ENCODE results near the gene EEFSEC.

EEFSEC gene

DNA sequence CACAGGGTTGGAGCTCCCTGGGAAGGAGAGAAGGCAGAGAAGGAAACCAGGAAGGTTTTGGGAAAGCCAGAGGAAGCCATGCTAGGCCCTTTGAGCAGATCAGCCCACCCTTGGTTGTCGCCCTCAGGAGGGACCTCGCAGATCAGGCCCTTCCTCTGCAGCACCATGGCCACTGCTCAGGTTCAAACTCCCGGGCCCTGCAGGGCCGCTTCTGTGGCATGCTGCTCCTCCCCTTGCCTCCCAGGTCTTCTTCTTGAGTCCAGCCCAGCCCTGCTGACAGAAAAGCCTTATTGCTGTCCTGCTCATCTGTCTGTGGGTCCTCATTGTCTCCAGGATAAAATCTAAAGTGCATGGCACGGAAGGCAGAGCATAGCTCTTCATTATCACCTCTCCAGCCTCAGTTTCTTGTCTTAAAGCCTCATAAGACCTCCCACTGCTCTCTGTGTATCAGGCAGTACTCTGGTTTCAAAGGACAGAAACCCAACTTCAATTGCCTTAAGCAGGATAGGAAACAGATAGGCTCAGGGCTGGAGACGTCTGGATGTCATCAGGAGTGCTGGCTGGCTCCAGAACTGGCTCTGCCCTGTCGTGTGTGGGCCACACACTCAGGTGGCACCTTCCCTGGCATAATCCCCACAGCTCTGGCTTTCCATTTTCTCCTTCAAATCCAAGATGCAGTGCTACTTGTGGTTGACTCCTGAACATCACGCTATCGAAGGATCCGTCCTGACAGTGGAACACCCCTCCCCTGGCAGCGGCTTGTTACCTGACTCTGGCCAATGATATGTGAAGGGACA lies 118.5 kb downstream of the EEFSEC start:
- DNase-seq (ENCODE audit: low read depth in 3 of 3): no peak

DNA sequence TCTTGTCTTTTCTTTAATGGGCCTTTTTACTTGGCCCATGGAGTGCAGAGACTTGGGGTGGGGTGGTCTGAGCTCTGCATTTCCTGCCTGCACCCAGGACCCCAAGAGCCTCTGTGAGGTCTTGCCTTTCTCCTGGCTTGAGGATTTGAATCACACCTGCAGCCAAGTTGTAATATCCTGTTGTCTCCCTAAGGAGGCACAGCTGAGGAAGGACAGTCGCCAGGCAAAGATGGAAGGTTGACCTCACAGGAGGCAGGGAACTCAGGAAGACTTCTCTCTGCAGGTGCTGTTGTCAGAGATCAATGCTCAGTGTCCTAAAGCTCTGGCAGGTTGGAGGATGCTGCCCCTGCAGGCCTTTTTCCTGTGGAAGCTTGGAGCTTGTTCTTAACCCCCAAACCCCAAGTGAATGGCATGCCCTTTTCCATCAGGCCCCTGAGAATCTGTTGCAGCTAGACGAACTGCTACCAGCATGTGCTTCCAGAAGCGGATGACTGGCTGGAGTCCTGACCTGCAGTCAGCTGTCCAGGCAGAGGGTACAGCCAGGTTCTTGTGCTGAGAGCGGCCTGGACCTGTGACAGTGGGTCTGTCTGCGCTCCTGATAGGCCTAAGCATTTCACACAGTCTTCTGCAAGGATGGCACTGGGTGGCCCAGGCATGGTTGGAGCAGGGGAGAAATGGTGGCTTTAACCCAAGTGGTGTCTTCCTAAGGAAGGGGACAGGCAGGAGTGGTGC lies 120.0 kb downstream of the EEFSEC start:
- no peak for DNase-seq (ENCODE audit: low read depth in 3 of 3)

DNA sequence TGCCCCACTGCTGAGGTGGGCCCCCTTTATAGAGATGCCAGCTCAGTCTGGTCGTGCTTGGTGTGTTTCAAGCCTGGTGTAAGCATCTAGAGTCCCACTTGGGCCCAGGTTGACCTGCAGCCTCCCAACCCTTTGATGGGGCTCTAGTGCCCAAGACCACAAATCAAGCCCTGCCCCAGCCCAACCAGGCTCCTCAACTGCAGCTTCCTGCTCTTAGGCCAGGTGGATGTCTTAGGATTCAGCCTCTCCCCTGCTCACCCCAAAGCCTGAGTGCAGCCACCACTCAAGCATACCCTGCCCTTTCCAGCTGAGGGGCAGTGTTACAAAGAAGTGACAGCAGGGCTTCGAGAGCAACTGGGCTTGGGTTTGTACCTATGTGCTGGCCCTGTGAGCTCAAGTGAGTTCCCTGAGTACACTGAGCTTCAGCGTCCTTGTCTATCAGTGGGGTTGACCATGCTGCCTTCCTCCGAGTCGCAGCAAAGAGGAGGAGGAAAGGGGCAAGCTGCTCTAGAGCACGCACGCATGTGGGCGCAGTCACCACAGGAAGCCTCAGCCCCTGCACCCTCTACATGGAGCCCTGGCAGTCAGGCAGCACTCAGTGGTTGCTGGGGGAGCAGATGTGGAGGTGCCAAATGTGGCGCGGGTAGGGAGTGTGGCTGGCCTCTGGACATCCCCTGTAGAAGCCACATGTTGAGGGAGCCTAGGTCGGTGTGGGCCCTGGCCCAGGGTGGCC lies 120.7 kb downstream of the EEFSEC start:
- no peak for DNase-seq (ENCODE audit: low read depth in 3 of 3)

DNA sequence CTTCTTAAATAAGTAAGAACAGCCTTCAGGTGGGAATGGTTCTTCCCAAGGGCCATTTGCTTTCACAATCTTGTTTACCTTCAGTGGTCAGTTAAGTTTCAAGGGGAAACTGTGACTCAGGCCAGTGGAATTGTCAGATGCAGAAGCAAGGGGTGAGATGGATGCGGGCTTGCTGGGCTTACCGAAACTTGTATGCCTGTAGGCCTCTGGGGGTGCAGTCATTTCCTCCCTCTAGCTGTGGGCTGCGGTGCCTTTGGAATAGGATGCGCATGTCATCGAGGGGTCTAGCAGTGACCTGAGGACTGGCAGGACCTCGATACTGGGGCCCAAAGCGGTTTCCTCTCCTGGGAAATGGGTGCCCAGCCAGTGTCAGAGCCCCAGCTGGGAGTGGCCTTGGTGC lies 121.6 kb downstream of the EEFSEC start:
- no peak for DNase-seq (ENCODE audit: low read depth in 3 of 3)

DNA sequence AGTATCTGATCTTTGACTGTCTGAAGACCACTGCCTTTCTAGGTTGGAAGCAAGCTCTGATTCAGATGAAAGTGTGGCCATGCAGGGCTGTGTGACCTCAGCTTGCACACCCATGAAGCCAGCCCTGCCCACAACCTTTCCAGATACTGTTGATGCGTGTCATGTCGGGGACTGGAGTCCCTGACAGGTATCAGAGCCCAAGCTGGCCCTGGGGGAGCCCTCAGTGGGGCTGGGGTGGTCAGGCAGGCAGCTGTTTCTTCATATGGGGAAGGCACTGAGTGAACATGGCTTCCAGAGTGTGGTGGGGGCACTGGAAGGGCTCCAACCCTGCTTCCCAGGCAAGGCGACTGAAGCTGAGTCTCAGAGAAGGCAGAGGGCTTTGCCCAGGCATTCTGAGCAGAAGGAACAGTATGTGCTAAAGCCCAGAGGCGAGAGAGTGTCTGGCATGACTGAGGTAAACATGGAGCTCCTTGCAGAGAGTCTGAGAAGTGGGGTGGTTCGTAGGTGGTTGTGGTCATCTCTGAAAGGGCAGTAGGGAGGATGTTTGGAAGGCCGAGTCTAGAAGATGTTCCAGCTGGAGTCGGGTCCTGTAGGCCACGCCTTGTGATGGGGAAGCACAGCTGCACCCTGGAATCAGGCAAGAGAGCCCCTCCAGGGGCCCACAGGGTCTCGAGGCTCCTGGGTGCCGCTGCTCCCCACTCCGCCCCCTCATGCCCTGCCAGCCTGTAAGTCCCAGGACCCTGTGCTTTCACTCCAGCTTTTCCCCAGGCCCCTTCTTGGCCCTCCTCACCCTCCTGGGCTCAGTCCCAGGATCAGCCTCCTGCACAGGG lies 122.2 kb downstream of the EEFSEC start:
- DNase-seq (ENCODE audit: low read depth in 3 of 3): no peak

DNA sequence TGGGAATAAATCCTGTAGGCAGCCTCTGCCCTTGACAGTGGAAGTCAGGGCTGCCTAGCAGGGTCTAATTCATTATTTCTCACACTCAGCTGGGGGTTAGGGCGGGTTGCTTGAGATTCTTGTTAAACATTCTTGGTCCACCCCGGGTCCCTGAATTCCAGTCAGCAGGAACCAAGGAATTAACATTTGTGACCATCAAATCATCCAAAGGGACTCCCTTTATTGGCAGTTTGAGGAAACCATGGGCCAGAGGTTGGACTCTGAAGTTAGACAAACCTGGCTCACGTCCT lies 122.8 kb downstream of the EEFSEC start:
- DNase-seq (ENCODE audit: low read depth in 3 of 3): no peak

DNA sequence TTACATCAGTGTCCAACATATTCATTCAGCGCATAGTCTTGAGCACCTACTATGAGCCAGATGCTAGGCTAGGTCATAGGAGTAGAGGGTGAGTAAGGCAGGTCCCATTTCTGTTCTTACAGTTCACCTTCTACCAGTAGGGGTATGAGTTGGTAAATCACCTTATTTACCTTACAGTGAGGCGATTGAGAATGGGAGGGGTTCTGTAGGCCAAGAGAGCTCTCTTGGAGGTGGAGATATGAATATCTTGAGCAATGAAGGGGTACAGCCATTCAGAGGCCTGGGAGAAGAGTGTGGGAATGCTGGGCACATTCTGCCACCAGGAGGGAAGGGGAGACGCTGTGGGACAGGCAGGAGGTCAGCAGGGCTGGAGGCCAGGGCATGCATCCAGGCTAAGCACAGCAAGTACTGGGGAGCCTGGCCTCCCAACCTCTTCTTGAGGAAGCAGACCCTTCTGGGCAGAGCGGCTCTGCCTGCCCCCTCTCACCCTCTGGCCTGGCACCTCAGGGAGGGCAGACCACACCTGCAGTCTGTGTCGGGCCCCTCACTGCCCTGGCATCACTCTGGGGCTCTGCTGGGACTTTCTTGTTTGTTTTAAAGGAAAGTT lies 123.4 kb downstream of the EEFSEC start:
- DNase-seq (ENCODE audit: low read depth in 3 of 3): no peak

DNA sequence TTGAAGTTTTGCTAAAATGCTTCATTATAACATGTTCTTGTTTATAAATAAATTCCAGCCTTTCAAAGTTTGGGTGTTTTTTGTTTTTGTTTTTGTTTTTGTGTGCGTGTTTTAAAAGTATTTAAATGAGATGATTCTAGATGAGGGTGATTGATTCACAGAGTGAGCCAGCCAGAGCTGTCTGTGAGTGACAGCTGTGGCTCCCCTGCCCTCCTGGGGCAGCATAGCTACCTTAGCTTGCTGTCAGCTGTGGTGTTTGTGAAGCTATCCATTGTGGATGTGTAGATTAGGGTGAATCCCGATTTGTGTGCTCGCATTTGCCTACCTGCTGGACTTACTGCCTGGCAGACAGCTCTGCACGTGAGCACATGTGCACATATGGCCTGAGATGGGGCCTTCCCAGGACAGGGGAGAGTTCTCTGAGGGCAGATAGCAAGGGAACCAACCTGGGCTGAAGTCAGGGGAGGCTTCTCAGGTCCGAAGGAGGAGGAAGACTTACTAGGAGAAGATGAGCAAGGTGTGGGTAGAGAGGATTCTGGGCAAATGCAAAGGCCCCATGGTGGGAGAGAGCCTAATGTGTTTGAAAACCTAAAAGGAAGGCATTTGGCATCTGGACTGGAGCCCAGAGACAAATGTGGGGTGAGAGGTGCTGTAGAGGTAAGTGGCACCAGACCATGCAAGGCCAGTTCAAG lies 124.2 kb downstream of the EEFSEC start:
- DNase-seq (ENCODE audit: low read depth in 3 of 3): no peak

DNA sequence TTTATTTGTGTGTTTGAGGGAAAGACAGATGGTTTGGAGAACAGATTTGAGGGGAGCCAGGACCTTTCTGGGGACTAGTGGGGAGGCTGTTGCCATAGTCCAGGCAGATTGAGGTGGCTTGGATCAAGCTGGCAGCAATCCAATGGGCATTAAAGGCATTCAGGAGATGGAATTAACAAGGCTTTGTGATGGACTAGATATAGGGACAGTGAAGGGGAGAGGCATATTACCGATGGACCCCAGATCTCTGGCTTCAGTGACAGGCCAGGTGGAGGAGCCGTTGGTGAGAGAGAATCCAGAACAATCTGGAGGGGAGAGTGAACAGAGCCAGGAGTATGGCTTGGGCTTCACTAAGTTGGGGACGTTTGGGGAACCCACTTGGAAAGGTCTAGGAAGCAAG lies 124.8 kb downstream of the EEFSEC start:
- DNase-seq (ENCODE audit: low read depth in 3 of 3): no peak

DNA sequence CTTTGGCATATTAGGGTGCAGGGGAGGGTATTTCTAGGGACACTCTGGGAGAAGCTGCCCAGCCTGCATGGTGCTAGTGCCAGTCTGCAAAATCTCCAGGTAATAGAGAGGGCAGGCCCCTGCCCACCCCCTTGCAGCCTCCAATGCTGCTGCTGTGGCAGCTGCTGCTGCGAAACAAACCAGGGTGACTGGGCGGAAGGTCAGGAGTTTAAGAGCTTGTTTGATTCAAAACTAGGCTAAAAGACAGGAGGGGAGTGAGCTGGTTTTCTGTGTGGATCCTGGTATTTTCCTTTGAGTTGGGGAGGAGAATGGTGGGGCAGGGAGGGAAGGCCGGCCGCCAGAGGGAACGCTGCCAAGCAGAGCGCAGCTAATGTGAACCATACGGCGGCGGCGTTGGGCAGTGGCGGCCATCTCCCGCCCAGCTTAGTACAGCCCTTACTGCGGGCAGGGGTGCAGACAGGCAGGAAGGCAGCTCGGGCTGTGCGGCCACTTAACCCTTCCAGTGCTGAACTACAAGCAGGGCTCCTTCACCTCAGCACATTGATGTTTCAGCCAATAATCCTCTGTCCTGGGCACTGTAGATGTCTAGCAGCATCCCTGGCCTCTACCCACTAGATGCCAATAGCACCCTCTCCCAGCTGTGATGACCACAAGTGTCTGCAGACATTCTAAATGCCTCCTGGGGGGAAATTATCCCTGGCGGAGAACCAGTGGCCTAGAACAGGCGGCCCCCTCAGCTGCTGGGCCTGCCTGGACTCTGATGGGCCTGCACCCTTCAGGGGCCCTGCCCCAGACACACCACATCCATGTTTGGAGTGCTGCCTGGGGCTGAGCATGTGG lies 125.7 kb downstream of the EEFSEC start:
- DNase-seq (ENCODE audit: low read depth in 3 of 3): no peak

DNA sequence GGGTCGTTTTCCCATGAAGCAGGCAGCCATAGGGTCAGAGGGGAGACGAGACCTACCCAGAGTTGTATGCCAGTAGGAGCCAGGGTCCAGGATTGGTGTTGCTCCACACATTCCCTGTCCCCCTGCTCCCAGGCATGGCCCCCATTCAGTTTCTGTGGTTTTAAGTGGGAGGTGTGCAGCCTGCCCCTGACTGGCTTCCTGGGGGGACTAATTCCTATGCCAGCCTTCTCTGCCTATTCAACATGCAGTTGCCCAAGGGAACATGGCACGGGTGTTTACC lies 126.3 kb downstream of the EEFSEC start:
- DNase-seq (ENCODE audit: low read depth in 3 of 3): no peak

DNA sequence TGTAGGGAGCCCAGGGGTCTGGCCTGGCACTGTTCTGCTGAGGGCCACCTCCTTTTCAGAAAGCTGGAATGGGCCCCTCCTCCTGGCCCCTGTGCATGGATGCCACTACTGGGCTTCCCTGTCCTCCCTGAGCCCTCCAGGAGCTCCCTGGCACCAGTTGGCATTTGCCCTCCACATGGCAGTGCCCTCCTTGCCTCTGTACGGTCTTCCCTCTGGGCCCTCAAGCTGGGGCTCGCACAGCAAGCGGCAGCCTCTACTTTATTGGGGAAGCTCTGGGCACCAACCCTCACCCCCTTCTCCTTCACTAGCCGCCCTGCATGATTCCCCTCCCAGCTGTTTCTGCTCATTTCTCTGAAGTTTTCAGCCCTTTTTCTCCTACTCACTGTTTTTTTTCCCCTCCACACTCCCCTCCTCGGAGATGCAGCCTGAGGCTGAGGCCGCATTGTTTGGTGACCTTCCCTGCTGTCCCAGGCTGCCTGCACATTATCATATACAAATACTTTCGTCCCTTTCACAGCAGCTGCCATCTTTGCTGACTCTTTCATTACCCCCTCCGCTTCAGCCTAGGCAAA lies 127.3 kb downstream of the EEFSEC start:
- DNase-seq (ENCODE audit: low read depth in 3 of 3): no peak

DNA sequence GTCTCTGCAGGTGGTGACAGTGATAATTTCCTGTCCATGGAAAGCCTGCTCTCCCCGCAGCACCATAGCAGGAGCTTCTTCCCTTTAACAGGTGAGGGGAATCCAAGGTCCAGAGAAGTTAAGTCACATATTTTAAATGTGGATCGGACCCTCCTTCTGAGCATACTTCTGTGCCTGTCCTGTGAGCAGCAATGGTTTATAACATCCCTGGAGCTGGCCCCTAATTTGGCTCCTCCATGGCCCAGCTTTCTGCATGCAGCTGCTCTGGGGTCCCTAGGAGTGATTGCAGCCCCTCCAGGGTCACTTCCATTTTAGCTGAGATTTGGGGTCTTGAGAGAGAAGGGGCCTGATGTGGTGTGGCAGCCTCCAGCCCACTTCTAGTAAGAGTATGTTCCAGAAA lies 127.8 kb downstream of the EEFSEC start:
- DNase-seq (ENCODE audit: low read depth in 3 of 3): no peak

DNA sequence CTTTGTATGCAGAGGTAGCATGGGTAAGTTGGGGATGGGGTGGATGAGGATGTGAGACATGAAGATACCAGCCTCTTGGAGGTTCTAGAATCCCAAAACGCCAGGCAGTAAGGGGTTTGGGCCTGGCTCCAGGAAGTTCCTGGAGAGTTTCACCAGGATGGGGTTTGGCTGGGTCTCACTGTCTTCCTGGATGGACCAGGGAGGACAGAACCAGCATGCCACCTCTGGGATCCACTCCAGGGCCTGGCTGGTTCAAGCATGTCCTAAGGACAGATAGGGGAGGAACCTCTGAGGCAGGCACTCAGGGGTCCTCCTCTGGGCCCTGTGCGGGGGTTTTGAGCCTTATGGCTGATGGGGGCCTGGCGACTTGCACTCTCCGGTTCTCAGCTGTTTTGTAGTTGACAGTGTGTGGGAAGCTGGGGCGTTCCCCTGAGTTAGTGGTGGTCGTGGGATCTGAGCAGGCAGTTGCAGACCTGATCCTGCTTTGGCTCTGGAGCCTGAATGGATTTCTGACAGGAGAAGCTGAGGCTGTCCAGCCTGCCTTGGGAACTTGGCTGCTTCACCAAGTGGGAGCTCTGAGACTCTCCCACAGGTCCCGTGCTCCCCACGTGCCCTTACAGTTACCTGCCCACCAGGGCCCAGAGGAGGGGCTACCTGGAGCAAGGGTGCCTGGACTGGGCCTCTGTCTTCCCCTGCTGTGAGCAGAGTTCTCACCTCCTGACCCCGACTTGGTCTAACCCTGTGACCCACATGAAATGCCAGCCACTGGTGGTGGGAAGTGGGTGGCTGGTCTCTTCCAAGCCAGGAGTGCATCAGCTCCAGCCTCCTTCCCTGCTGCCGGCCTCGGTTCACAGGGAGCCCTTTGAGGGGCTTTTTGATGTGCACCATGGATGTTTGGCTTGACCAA lies 128.4 kb downstream of the EEFSEC start:
- DNase-seq (ENCODE audit: low read depth in 3 of 3): no peak

DNA sequence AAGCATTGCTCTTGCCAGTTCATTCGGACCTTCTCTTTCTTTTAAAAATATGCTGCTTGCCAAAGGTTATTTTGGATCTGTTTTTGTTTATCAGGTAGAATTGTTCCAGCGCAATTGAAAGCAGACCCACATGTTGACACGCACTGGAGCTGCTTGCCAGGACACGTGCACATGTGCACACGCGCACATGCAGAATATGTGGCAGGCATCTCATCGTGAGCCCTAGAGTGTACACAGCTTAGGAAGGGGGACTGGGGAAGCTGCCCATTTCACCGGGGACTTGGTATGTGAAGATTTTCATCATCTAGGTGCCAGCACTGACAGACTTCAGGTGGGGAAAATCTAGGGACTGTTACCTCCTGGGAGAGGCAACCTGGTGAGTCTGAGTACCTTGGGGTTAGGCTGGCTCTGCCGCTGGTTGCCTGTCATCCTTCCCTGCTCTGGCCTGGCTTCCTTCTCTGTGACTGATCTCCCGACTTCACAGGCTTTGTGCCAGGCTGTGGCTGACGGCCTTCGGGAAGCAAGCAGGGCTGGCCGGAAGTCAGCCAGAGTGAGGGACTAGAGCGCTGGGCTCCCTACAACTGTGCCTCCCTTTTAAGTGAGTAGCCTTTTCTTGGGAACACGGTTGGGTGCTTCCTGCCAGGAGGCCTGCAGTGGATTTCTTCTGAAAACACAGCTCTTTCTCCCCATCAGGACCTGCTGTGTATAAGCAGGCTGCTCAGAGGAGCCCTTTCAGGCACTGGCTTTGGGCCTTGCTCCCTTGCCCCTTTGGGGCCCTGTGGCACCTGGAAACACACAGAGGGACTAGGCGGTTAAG lies 129.3 kb downstream of the EEFSEC start:
- no peak for DNase-seq (ENCODE audit: low read depth in 3 of 3)

DNA sequence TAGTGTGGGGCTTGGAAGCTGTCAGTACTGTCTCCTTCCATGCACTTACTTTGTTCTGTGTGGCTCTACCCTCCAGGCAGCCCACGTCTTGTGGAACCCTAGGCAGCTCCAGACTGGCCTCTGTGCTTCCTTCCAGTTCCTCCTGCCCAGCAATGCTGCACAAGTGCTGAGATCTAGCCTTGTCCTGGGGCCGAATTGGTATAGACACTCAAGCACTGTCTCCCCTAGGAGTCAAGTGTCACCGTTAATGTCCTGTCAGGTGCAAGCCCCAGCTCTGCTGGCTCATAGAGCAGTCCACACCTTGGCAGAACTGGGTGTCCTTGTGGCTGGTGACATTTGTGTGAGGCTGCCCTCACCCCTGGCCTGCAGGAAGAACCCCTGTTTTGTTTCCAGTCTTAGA lies 130.1 kb downstream of the EEFSEC start:
- DNase-seq (ENCODE audit: low read depth in 3 of 3): no peak

DNA sequence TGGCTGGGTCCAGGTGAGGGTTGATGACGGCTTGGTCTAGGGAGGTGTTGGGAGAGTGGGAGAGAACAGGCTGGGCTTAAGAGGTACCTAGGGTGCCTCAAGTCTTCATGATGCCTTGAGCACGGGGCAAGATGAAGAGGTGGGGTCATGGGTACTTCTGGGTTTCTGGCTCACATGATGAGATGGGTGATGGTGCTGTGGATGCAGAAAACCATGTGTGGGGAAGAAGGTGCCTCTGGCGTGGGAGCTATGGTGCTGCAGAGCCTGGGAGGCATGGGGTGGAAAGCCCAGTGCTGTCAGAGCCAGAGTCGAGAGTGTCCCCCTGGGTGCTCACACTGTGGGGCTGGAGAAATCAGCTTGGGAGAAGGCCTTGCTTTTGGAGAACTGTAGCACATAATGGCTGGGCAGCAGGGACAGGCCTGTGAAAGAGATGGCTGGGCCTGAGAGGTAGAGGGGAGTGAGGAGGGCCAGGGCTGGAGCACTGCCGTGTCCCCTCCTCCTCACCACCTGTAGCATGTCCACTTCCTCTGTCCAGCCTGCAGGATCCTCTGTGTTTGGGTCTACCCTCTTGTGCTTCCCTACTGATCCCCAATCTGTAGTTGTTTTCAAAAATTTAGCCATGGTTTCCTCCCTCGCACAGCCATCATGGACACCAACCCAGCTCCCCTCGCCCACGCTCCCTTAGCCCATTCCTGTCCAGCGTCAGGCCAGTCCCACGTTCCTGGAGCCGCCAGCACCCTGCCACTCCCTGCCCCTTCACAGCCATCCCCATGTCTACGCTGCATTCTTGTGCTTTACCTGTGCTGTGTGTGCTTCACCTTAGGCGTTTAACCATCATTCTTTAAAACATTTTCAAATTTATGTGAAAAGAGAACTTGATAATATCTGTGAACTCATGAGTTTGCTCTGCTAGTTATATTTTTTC lies 132.0 kb downstream of the EEFSEC start:
- DNase-seq (ENCODE audit: low read depth in 3 of 3): no peak

All from stimulated activated CD4-positive, alpha-beta T cell treated with anti-CD3 and anti-CD28 coated beads, TNF-alpha, amount 100 ng/mL, for 48 hours (primary cell).